HG03025 (cell line): ENCODE data around the gene CREB3L2.
A peak's percentile ranks its signal among the peaks of the same experiment; 100 is the strongest.
"Not testable (repeated sequence)": the region's sequence is repeated elsewhere in the genome, so short reads cannot be mapped to it uniquely, and the experiment has no call there.

Experiments
- ATAC-seq: cut with Tn5 transposase; IDR thresholded peaks from one replicate; pipeline ENCODE4 v1.9.1; 2021; ENCODE audit warnings: mild to moderate bottlenecking, moderate library complexity; ENCODE audit not compliant: unreplicated experiment, low FRiP score

CREB3L2 gene

DNA sequence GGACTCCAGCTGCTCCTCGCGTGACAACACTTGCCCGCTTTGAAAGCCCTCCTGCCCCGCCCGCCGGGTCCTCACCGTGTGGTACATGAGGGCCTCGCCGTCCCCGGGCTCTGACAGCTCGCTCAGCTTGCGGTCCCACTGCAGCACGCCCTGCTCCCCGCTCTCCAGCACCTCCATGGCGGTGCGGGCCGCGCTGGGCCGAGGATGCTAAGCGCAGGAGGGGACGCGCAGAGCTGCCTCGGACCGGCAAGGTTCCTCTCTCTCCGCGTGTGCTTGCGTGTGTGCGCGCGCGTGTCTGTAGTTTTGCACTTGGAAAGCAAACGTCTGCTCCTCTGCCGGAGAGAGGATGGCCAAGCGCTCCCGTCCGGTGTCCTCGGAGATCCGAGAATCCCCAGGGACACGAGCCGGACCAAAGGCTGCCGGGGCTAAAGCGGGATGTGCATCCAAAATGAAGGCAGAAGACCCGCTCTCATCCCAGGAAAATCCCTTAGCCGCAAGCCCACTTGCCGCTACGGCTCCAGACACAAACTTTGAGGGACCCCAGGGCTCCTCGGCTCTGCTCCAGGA, at the start of gene CREB3L2:
CREB3L2 (minus strand) TSS at position 558 of the 567 bp plus-strand sequence; CDS start at position 177, 381 bp downstream.
- peak; percentile 28 for ATAC-seq

DNA sequence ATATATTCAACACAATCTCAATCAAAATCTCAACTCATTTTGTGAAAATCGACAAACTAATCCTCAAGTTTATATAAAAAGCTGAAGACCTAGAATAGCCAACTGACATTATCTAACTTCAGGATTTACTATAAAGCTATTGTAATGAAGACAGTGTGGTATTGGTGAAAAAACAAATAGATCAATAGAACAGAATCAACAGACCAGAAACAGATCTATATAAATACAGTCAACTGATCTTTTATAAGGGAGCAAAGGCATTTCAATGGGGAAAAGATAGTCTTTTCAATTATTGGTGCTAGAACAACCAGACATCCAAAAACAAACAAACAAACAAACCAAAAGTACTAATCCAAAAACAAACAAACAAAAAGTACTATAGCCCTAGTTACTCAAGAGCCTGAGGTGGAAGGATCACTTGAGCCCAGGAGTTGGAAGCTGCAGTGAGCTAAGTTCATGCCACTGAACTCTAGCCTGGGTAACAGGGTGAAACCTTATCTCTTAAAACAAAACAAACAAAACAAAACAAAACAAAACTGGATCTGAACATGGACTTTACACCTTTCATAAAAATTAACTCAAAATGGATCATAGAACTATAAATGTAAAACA, 47.7 kb upstream of the CREB3L2 start:
- no peak for ATAC-seq

DNA sequence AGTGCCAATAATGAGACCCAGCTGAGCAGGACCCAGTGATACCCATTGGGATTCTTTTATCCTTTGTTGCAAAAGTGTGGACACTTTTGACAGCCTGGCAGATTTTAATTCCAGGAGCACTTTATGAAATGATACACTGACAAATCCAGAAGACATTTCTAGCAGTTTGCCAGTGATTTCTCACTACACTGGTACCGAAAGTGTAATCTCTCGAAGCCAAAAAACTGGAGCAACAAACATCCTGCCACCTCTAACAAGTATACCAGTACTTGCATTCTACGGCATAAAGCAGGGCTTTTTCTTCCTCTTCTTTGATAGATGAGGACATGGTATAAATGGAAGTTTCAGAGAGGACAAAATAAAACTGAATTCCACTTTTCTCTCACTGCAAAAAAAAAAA, 46.0 kb upstream of the CREB3L2 start:
- ATAC-seq, result no peak

DNA sequence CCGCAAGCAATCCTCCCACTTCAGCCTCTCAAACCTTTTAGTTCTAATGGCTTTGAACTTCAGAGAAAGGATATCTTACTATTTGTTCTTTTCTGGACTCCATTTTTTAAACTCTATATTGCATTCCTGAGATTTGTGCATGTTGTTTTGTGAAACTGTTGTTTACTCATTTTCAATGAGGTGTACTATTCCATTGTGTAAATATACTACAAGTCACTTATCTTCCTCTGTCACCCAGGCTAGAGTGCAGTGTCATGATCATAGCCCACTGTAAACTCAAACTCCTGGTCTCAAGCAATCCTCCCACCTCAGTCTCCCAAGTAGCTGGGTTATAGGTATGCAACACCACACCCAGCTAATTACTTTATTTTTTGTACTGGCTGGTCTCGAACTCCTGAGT, 43.0 kb upstream of the CREB3L2 start:
- no peak for ATAC-seq

- ATAC-seq, result not testable (repeated sequence)
These were observed 38.2 kb upstream of the CREB3L2 start for GRCh38 chr7:138040063-138040462.

DNA sequence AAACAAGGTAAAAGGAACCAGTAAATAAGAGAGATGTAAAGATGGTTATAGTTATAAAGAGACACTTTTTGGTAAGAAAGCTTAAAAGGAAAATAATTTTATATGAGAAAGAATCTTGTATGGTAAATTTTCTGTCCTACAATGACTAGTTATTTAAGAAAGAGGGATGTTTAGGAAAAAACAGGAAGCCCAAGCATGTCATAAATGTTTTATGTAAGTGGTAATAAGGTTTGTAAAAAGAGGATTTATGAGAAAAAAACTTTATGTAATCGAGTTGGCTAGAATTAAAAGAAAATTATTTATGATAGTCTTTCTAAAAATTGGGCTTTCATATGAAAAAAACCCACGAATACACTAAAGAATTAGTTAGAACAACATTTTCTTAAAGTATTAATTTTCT, 34.2 kb upstream of the CREB3L2 start:
- no peak for ATAC-seq

DNA sequence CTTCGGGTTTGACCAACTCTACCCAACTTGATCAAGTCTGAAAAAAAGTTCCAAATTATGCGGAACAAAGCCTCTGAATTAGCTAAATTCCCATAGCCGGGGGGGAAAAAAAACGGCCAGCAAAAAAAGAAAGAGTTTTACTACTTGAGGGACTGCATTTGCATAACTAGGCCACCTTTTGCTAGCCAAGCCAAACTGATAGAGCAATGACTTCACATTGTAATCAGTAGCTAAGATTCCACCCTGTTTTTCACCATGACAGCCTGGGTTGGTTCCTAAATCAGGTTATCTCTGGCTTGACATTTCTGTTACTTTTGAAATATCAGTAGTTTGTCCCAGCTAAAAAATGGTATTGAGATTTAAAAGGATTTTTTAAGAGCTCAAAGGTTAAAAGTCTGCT, 31.4 kb upstream of the CREB3L2 start:
- no peak for ATAC-seq

GRCh38 chr7:138032770-138033169, 30.9 kb upstream of the CREB3L2 start:
- ATAC-seq, result no peak

DNA sequence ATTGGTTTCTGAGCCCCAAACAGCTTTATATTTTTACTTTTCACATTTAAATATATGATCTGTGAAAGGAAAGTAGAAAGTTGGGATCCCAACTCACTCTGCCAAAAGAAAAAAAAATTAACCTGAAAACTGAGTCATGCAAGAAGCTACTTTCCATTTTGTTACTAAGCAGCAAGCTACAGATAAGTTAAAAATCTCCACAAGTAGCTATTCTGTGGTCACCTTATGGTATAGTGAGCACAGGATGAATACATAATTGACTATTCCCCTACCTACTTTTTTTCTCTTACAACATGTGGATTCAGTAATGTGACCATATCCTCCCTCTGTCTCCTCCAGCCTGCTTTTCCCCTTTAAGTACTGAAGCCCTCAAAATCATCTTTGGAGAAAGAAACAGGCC, 30.3 kb upstream of the CREB3L2 start:
- ATAC-seq, result no peak

DNA sequence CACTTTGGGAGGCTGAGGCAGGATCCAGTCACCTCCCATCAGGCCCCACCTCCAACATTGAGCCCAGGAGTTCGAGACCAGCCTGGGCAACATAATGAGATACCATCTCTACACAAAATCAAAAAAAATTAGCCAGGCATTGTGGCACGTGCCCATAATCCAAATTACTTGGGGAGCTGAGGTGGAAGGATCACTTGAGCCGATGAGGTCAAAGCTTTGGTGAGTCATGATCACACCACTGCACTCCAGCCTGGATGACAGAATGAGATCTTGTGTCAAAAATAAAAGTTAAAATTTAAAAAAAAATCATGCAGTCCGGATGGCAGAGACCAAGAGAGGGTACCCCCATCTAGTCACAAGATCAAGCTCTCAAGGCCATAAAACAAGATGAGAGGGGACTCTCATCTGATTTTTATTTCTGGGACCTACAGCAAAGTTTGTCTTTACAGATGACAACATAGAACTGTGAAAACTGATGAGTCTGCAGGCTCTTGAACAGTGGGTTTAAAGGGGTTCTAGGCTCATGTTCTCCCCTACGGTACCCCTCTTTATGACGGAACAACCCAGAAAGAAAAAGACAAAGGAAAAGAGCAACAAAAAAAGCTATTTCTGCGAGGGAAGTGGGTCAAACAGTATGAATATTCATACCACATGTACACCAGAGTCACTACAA, 28.9 kb upstream of the CREB3L2 start:
- ATAC-seq, result no peak

DNA sequence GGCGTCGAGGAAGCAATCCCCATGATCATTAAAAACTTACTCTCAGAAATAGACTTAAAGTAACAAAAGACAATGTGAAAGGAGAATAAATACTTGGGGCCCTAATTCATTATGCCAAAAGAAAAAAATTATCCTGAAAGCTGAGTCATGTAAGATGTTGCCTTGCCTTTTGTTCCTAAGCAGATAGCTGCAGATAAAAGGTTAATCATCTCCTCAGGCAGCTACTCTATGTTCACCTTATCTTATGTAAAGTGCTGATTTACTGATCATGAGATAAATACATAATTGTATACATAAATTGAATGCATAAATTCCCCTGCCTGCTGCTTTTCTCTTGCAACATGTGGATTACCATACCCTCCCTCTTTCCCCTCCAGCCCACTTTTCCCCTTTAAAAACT, 28.1 kb upstream of the CREB3L2 start:
- ATAC-seq, result no peak

DNA sequence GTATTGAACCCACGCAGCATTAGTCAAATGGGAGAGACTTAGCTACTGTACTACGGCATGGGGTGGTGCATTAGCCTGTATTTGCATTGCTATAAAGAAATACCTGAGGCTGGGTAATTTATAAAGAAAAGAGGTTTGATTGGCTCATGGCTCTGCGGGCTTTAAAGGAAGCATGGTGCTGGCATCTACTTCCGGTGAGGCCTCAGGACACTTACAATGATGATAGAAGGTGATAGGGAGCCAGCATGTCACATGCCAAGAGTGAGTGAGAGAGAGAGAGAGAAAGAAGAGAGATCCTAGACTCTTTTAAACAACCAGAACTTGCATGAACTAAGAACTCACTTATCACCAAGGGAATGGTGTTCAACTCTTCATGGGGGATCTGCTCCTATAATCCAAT, 27.2 kb upstream of the CREB3L2 start:
- ATAC-seq, result no peak

DNA sequence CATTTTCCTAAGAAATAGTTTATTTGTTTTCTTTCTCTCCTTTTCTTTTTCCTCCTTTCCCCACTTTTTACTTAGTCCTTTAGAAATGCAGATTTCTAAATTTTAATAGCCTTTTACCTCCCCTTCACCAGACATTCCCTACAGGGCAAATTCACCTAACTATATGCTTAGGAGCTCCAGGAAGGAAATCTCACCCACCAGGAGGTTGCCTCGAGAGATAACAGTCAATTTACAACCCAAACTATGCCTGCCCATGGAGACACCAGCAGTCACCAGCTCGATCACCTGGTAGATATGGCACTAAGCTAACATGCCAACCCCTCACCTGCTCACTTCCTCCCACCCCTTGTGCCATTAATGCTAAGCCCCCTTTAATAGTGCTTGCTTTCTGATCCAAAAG, 25.2 kb upstream of the CREB3L2 start:
- ATAC-seq, result no peak

GRCh38 chr7:138025215-138026186, 23.6 kb upstream of the CREB3L2 start:
- ATAC-seq, result peak; percentile 47

DNA sequence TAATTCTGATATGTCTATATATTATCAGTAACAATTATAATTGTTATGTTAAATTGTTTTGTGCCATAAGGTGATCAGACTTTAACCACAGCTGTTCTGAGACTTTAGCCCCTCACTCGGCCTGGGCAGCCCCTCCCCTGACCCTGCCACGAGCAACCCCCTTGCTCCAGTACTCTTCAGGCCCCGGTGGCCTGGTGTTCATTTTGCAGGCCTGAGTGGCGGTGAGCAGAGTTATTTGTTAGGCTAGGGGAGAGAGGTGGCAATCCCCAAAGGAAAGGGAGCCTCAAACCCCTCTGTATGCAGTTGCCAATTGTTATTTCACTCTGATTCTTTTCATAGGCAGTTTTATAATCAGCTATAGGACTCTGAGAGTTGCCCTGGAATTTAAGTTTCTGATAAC, 22.9 kb upstream of the CREB3L2 start:
- no peak for ATAC-seq

DNA sequence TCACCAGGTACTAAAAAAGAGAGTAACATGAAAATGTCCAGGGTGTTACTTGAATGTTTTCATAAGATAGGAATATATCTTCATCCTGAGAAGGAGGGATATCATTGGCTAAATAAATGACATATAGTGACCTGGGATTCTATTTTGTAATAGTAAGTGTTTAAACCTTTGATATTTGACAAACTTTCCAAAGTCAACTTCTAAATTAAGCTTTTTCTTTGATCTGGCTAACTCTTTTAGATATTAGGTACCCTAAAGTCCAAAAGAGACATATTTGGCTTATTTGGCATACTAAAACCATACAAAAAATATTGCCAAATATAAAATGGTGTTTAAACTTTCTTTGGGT, 22.4 kb upstream of the CREB3L2 start:
- ATAC-seq, result no peak

GRCh38 chr7:138023618-138024342, 21.9 kb upstream of the CREB3L2 start:
- ATAC-seq, result peak; percentile 71

DNA sequence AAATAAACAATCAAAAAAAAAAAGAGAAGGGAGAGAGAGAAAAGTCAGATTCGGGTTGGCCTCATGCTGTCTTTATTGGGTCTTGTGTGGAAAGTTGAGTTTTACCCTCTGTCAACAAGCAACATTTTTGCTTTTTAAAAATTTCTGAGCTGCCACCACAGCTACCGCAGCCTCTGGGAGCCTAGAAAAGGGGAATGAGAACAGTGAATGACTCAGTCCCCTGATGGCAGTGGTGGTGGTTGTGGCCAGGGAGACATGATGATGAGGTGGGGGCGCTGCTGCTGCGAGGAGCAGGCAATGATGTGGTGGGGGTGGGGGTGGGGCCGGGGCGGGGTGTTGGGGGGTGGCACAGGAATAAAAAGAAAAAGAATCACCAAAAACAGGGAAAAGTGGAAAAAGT, 20.0 kb upstream of the CREB3L2 start:
- ATAC-seq, result no peak

DNA sequence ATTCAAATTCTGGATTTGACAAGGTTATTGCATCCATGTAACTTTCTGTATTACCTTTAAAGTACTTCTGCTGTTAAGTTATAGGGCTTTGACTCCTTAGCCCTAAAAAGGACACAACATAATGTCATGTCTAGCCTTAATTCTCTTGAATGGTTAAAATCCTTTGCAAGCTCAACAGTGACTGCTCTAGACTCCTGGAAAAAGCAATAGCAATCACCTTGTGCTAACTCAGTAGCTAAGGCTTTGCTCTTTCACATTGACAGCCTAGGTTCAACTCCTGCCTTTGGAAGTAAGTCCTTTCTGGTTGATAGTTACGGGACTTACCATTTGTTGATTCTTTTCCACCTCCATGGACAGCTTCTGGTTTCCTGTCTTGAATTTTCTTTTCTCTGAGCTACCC, 16.1 kb upstream of the CREB3L2 start:
- ATAC-seq, result no peak

DNA sequence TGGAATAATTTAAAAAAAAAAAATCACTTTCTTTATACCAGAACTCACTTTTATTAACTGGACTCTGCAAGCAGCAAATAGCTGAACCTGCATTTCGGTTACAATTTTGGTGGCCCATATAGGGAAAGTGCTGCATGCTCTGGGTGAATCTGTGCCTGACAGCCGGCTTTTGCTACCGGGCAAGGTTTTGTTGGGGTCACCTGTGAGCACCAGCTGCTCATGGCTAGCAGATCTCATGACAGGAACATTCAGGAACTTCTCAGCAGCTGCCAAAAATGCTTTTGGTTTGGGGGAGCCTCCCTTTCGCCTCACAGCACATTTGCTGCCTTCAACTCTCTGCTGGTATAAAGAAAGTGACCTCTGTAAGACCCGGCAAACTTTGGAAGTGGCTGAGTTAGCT, 13.2 kb upstream of the CREB3L2 start:
- no peak for ATAC-seq
